Fibroblast of upper back skin (primary cell): ENCODE data around the gene GTF2F2.
"Not testable (repeated sequence)": the region's sequence is repeated elsewhere in the genome, so short reads cannot be mapped to it uniquely, and the experiment has no call there.

Source experiments
- DNase-seq: peaks from one replicate; pipeline ENCODE4 v3.0.0-alpha.2; 2013

GTF2F2 gene

DNA sequence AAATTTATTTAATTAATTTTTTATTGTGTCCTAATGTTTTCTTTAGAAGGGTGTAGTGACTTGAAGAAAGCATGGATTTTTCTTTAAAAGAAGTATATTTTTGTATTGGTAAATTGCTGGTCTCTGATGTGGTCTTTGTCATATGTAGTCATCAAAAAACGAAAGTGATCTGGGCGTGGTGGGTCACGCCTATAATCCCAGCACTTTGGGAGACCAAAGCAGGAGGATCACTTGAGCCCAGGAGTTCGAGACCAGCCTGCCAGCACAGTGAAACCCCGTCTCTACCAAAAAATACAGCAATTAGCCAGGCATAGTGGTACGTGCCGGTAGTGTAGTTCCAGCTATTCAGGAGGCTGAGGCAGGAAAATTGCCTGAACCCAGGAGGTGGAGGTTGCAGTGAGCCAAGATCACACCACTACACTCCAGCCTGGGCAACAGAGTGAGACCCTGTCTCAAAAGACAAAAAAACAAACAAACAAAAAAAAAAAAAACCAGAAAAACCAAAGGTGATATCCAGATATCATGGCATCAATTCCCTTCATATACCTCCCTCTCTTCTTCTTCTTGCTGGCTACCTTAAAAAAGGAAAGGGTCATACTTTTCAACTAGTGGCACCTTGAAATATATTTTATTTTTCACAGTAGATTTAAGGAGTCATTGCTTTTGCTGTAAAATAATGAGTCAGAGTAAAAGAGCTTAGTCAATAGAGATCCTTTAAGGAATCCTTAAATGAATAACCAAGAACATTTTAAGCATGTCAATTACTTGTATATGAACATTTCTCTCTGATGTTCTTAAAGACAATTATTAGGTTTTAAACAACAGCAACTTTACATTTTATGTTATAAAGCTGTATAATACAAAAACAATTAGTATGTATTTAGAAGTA is 60.6 kb downstream of the GTF2F2 start:
- DNase-seq: no peak

DNA sequence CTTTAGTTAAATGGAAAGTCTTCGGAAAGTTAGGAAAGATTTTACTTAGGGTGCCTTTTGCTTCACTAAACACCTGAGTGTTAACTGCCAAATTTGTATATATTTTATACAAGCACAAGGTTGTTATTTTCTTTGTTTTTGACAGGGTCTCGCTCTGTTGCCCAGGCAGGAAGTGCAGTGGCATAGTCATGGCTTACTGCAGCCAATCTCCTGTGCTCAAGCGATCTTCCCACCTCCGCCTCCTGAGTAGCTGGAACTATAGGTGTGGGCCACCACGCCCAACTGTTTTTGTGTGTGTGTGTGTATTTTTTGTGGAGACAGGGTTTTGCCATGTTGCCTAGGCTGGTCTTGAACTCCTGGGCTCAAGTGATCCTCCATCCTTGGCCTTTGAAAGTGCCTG is 64.4 kb downstream of the GTF2F2 start:
- no peak for DNase-seq

DNA sequence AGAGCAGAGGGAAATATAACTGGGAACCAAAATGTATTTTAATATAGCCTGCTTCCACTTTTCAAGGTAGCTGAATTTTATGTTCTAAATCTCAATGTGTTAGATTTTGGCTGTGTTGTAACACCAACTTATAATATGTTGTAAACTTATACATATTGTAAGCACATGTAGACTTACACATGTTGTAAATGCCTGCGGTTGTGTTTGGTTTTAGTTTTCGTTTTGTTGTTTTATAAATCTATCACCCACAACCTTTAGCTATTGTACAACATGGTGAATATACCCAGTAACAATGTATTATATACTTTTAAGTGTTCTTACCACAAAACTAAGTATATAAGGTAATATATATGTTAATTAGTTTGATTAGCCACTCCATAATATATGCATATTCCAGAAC is 65.0 kb downstream of the GTF2F2 start:
- DNase-seq: peak; percentile 30

DNA sequence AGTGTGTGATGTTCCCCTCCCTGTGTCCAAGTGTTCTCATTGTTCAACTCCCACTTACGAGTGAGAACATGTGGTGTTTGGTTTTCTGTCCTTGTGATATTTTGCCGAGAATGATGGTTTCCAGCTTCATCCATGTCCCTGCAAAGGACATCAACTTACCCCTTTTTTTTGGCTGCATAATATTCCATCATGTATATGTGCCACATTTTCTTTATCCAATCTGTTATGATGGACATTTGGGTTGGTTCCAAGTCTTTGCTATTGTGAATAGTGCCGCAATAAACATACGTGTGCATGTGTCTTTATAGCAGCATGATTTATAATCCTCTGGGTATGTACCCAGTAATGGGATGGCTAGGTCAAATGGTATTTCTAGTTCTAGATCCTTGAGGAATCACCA is 68.8 kb downstream of the GTF2F2 start:
- not testable (repeated sequence) for DNase-seq

DNA sequence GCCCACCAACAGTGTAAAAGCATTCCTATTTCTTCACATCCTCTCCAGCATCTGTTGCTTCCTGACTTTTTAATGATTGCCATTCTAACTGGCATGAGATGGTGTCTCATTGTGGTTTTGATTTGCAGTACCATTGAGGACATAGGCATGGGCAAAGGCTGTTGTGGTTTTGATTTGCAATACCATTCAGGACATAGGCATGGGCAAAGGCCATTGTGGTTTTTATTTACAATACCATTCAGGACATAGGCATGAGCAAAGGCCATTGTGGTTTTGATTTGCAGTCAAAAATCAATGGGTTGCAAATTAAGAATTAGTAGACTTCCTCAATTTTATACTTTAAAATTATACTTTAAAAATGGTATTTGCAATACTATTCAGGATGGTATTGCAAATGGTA is 69.2 kb downstream of the GTF2F2 start:
- peak; percentile 82 for DNase-seq

DNA sequence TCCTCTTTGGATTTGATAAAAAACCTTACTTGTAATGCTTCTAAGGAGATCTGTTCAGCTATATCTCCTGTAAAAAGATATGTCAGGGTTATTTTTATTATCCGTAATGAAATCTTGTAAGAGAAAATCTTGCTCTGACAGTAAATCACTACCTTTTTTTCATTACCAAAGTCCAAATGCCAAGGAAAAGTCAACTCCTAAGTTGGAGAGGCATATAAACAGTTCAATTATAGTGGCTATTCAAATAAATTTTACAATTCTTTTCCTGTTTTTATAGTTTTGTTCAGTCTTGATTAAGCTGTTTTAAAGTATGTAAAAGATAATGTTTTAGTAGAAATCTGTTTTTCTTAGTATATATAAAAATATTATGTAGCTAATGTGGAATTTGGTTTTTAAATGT is 71.6 kb downstream of the GTF2F2 start:
- DNase-seq: no peak

DNA sequence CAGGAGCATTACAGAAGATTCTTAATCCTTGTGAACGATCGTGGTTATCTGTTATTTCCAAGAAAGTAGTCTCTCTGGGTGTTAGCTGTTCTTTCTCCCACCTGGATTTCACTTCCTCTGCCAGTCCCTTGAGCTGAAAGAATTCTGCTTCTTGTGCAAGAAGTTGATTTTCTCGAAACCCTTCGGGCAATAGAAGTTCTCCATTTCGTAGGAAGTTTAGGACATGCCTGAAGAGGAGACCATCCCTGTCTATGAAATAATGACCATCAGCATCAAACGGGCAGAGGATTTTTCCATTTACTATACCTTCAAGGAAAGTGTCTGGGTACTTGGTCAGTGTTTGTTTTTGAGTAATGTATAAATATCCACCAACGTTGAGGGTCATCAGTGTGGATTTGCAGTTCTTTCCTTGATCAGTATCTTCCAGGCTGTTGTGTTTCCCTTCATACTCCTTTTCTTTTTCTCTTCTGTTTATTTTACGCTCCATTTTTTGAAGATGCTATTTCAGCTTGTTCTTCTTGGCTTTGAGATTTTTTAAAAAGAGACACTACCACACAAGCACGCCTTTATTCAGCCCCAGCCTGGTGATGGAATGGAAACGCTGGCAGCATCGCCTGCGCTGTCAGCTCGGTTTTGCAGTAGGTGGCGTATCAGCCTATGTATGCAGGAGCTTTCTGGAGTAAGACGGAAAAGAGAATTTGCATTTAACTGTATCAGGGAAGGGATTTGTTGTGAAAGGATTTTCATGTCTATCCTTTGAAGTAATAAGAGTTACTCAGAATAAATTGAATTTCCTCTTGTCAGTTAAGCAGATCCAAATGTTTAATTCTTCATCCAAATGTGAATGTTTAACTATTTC is 74.0 kb downstream of the GTF2F2 start:
- peak; percentile 57 for DNase-seq

DNA sequence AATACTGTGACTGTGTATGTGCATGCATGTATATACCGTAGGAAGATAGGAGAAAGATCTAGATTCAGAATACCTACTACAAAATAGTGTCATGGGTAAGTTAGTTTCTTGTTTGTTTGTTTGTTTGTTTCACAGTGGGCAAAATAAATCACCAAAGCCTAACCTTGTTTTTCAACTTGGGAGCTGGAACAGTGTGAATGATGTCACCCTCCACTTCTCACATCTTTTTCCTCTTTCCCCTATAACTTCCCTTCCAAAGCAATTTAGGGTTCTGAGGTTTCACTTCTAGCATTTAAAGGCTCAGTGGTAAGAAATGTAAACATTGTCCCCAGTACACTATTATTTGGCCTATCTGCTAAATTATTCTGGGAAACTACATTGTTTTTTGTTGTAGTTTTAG is 75.1 kb downstream of the GTF2F2 start:
- no peak for DNase-seq

DNA sequence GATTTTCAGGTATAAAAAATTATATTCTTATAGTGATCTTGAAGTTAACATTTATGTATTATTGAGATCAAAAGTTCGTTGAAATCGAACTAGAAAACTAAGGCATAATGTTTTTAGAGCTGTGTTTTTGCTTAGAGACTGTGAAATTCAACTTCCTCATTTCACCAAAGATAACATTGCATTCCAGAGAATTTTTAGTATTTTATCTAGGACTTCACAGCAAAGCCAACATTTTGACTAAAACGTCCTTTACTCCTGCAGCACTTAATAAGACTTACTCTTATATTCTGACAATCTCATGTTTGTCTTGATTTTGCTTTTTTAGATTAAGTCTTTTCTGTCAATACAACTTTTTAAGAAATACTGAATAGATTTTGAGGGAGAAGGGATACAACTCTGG is 75.8 kb downstream of the GTF2F2 start:
- no peak for DNase-seq

DNA sequence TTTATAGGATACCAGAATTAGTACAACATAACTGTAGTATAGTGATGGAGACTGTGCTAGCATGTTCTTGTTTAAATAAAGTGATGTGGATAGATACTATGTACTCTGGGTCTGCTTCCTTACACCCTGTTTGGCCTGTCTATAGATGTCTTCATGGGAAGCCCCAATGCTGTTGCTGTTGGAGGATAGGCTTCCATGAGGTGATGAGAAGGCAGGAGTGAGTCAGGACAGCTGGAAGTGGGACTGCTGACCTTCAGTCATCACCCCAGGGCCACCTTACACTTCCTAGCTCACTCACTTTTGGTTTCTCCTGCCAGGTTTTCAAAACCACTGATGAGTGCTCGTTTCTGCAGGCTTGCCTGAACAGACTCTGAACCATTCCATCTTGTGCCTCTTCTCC is 76.3 kb downstream of the GTF2F2 start:
- DNase-seq: peak; percentile 62

DNA sequence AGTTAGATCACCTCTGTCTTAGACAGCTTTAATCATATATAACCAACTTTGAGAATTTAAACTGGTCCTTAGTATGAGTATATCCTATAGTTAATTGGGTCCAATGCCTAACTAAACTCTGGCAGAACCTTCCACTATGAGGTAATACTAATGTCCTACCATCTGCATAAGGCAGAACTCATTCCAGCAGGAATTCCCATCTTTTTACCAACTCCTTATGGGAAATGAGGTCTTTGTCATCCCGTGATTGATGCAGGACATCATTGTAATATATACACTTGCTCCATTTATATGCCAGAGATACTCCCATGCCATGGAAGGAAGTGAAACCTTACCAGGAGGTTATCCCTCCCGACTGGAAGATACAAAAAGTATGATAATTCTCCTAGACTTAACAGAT is 77.7 kb downstream of the GTF2F2 start:
- no peak for DNase-seq

DNA sequence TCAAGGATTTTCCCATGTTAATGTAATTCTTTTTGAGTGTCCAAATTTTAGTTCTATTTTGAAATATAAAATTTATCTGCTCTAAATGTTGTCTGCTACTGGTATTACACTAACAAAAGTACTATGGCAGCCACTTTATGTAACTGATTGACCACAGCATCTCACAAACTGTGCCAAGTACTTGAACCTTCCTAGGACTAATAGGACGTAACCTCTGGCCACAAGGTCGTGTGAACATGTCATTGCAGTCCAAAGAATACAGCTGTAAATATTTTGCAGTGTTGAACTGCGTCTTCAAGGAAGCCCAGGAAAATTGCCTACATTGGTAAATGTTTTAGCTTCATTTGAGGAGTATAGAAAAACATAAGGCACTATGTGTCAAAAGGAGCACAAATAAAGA is 78.6 kb downstream of the GTF2F2 start:
- DNase-seq: no peak

DNA sequence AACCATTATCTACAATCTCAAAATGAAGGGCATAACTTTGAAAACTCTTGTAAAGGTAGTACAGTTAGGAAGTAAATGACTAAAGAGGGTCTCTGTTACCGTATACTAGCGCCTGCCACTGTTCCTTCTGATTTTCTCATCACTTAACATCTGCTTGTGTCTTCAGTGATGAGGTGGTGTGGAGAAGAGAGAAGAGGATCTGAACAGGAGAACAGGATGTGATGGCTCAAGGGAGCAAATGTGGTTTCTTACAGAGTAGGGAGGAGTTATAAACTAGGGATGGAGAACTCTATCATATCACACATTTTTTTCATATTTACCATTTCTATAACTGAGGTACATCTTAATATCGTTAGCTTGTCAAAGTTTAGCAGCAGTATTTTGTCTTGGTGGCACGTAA is 79.4 kb downstream of the GTF2F2 start:
- peak; percentile 30 for DNase-seq

DNA sequence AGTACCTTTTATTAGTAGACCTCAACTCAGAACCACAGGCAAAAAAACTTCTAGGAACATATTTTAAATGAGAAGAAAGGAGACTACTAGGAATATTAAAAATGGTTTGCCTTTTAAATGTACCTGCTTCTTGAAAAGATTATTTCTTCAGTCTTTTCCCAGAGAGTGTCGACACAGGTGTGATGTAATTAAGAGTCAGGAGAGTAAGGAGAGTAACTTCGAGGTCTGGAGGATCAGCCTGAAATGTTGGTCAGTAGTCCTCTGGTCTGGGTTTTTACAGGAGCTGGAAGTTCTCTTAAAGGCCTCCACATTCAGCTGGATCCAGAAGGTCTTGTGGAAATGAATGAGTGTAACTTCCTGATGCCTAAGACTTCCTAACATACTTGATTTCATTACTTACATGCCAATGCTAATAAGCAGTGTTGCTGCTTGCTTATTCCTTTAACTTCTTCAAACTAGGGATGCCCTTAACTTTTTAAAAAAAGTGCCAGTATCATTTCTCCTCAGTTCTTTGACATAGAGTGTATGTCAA is 80.5 kb downstream of the GTF2F2 start, which contains the start of gene KCTD4:
Gene KCTD4 (minus strand): TSS at position 345 of the 532 bp plus-strand sequence. CDS start 6,478 bp downstream, outside the sequence.
- DNase-seq: peak; percentile 34

DNA sequence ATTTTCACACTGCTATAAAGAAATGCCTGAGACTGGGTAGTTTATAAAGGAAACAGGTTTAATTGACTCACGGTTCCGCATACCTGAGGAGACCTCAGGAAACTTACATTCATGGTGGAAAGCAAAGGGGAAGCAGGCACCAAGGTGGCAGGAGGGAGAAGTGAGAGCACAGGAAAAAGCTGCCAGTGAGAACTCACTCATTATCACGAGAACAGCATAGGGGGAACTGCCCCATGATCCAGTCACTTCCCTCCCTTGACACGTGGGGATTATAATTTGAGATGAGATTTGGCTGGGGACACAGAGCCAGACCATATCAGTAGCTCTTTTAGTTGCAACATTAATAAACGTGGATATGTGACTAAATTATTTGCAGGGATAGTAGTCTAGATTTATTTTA is 84.8 kb downstream of the GTF2F2 start:
- DNase-seq: no peak

DNA sequence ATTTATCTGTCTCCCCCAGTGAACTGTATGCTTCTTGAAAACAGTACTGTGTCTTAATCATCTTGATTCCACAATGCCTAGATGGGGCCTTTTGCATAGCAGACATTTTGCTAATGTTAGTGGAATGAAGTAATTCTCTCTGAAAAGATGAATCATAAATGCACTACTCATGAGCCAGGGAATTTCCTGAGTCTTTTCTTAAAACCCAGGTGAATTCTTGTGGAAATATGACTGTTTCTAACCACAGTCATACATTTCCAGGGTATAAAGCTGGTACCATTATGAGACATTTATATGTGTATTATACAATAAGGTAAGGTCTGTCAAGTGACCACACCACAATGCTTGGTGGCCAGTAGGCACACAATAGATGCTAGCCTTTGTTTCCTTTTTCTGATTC is 86.0 kb downstream of the GTF2F2 start:
- DNase-seq: peak; percentile 96

DNA sequence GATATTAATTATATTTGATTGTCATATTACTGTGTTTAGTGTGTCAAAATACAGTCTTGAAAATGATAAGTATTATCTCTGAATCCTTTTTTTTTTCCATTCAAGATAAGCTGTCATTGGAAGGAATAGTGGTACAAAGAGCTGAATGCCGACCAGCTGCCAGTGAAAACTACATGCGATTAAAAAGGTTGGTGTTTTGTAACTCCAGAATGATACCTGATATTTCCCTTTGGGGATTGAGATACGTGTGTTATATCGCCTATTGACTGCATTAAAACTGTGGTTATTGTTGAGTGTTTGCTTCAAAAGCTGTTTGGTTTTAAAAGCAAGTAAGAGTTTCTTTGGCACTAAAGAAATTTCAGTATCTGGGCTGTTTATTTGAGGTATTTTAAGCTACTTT is 87.0 kb downstream of the GTF2F2 start:
- no peak for DNase-seq

DNA sequence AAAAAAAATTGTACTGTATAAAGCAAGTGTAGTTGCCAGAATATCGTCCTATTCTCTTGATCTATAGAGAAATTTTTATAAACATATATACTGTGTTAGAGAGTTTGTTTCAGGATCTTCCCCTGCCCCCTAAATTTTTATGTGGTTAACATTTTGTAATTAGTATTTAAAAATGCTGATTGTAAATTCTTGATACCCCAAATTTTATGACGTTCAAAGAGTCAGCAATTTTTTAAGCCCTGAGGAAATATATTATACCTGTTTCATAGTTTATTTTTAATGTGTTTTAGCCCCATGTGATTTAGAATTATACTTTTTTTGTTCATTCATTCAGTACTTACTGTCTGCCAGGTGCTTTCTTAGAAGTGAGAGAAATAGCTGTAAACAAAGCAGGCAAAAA is 87.8 kb downstream of the GTF2F2 start:
- DNase-seq: no peak

DNA sequence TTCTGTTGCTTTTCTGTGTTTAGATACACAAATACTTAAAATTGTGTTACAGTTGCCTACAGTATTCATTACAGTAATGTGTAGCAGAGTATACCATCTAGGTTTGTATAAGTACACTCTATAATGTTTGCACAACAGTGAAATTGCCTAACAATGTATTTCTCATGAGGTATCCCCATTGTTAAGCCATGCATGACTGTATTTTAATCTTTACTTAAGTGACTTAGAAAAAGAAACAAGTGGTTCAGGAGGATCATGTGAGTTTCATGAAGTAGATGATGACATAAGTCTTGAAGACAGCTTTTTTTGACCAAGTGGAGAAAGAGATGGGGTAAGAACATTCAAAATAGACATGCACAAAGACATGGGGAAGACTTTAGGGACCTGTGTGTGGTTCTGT is 88.9 kb downstream of the GTF2F2 start:
- DNase-seq: no peak

DNA sequence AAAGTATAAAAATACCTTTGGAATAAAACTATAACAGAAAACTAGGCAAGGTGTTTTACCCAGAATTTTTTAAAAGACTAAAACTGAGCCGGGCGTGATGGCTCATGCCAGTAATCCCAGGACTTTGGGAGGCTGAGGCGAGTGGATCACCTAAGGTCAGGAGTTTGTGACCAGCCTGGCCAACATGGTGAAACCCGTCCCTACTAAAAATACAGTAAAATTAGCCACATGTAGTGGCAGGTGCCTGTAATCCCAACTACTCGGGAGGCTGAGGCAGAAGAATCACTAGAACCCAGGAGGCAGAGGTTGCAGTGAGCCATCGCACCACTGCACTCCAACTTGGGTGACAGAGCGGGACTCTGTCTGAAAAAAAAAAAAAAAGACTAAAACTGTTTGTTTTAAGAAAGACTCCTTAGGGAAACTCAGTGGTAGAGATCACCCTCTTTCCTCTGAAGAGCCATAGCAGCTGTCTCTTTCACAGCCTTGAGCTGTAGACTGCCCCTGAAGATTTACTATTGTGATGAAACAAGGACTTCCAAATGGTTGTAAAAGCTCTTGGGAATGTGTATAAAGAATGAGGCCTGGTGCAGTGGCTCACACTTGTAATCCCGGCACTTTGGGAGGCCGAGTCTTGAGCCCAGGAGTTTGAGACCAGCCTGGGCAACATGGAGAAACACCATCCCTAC is 95.2 kb downstream of the GTF2F2 start:
- no peak for DNase-seq

DNA sequence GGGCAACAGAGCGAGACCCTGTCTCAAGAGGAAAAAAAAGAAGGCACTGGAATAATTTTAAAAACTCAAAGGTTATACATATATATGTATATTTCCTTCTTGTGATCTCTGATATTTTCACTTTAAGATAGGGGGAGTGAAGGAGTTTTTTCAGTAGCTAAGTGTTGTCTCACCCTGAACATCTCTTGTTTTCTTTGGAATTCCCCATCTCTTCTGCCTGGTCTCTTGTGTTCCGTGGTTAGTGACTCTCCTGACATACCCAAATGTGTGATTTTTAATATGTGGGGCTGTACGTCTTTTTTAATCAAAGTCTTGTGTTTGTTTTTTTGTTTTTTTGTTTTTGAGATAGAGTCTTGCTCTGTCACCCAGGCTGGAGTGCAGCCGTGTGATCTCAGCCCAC is 95.9 kb downstream of the GTF2F2 start:
- no peak for DNase-seq

DNA sequence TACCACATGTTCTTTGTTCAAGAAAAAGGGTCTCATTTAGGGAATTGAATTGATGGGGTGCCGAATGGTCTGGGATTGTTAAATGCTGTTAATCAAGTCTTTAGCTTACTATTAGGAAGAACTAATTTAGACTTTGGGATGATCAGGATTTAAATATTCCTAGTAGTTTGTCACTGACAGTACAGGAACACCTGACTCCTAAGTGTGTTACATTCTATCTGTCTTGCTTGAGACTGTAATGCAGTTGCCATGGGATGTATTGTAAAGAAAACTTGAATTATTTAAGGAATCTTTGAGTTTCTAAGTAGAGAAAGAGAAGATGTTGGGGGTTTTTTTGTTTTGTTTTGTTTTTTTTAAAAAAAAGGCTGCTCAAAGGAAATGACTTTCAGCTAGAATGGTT is 98.4 kb downstream of the GTF2F2 start:
- DNase-seq: no peak
